GM19351 (cell line): ENCODE measurements around the gene ADD1.
A peak's percentile ranks its signal among the peaks of the same experiment; 100 is the strongest.
"Not testable (repeated sequence)": the region's sequence is repeated elsewhere in the genome, so short reads cannot be mapped to it uniquely, and the experiment has no call there.

Experiments used
- ATAC-seq: cut with Tn5 transposase; IDR thresholded peaks from one replicate; pipeline ENCODE4 v1.9.1; 2021; ENCODE audit warnings: mild to moderate bottlenecking, moderate library complexity; ENCODE audit not compliant: unreplicated experiment

Gene ADD1

GRCh38 chr4:2915789-2916188, 72.1 kb downstream of the ADD1 start:
- no peak for ATAC-seq

DNA sequence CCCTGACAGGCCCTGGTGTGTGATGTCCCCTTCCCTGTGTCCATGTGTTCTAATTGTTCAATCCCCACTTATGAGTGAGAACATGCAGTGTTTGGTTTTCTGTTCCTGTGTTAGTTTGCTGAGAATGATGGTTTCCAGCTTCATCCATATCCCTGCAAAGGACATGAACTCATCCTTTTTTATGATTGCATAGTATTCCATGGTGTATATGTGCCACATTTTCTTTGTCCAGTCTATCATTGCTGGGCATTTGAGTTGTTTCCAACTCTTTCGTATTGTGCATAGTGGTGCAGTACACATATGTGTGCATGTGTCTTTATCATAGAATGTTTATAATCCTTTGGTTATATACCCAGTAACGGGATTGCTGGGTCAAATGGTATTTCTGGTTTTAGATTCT, 73.1 kb downstream of the ADD1 start:
- not testable (repeated sequence) for ATAC-seq

DNA sequence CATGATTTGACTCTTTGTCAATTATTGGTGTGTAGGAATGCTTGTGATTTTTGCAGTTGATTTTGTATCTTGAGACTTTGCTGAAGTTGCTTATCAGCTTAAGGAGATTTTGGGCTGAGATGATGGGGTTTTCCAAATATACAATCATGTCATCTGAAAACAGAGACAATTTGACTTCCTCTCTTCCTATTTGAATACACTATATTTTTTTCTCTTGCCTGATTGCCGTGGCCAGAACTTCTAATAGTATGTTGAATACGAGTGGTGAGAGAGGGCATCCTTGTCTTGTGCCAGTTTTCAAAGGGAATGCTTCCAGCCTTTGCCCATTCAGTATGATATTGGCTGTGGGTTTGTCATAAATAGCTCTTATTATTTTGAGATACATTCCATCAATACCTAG, 74.7 kb downstream of the ADD1 start:
- not testable (repeated sequence) for ATAC-seq

DNA sequence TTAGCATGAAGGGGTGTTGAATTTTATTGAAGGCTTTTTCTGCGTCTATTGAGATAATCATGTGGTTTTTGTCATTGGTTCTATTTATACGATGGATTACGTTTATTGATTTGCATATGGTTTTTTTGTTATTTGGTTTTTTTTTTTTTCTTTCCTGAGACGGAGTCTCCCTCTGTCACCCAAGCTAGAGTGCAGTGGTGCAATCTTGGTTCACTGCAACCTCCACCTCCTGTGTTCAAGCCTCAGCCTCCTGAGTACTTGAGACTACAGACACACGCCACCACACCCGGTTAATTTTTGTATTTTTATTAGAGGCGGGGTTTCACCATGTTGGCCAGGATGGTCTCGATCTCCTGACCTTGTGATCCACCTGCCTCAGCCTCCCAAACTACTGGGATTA, 75.1 kb downstream of the ADD1 start:
- not testable (repeated sequence) for ATAC-seq

DNA sequence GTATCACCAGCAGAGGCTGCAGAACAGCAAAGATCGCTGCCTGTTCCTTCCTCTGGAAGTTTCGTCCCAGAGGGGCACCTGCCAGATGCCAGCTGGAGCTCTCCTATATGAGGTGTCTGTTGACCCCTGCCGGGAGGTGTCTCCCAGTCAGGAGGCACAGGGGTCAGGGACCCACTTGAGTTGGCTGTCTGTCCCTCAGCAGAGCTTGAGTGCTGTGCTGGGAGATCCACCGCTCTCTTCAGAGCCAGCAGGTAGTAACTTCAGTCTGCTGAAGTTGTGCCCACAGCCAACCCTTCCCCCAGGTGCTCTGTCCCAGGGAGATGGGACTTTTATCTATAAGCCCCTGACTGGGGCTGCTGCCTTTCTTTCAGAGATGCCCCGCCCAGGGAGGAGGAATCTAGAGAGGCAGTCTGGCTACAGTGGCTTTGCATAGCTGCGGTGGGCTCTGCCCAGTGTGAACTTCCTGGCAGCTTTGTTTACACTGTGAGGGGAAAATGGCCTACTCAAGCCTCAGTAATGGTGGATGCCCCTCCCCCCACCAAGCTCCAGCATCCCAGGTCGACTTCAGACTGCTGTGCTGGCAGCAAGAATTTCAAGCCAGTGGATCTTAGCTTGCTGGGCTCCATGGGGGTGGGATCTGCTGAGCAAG, 78.9 kb downstream of the ADD1 start:
- not testable (repeated sequence) for ATAC-seq

DNA sequence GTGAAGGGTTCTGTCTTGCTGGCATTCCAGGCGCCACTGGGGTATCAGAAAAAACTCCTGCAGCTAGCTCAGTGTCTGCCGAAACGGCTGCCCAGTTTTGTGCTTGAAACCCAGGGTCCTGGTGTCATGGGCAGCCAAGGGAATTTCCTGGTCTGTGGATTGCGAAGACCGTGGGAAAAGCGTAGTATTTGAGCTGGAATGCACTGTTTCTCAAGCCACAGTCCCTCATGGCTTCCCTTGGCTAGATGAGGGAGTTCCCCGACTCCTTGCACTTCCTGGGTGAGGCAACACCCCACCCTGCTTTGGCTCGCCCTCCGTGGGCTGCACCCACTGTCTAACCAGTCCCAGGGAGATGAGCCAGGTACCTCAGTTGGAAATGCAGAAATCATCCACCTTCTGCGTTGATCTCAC, 79.5 kb downstream of the ADD1 start:
- ATAC-seq = no peak

GRCh38 chr4:2923668-2924173, 80.1 kb downstream of the ADD1 start:
- ATAC-seq = no peak

DNA sequence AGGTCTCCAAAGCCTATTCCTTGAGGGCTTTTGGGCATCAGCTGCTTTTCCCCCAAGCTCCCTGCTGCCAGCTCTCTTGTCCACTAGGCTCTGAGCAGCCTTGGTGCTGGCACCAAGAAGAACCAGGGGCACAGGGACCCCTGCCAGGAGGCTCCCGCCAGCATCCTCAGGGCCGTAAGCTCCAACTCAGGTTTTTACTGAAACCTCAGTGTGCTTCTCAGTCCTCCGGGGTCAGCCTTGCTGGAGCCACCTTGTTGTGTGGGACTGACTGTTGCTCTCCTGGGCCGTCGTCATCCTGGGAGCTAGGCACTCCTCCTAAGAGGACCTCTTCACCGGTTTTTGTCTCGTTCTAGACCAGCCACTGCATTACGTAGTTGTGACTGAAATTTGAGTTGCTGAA, 80.6 kb downstream of the ADD1 start:
- ATAC-seq = no peak

DNA sequence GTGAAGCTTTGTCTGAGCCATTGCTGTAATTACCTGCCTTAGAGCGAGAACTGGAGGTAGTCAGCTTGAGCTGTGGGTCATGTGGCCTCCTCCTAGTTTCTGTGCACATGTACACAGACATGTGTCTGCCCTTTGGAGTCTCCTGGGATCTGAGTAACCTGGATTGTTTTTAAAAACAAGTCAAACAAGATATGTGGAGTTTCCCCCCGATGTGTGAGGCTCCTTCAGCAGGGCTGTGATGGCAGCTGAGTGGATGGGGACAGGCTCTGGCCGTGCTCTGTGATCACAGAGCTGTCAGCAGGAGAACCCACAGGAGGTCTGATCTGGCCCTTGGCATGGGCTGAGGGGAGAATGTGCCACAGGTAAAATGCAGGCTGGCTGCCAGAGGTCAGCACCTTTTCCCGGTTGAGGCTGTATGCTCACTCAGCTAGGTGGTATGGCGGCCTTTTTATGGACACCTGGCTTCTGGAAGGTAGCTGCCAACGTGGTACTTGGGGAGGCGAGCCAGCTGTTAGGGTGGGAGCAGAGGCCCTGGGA, 81.2 kb downstream of the ADD1 start:
- no peak for ATAC-seq

DNA sequence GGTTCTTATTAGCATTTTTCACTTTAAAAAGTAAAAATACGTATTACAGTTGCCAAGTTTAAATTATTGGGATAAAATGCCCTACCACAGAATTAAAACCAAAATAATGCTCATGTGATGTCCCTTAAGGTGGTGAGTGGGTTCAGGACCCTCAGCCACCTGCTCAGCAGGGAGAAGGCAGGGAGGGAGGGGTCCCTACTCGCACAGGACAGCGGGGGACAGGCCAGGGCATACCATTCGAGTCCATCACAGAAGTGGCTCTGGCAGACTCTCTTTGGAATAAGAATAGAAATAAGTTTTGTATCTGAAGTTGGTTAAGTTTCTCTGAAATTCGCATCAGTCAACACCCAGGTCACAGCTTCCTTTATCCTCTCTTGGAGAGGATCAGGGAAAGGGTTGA, 81.9 kb downstream of the ADD1 start:
- no peak for ATAC-seq

DNA sequence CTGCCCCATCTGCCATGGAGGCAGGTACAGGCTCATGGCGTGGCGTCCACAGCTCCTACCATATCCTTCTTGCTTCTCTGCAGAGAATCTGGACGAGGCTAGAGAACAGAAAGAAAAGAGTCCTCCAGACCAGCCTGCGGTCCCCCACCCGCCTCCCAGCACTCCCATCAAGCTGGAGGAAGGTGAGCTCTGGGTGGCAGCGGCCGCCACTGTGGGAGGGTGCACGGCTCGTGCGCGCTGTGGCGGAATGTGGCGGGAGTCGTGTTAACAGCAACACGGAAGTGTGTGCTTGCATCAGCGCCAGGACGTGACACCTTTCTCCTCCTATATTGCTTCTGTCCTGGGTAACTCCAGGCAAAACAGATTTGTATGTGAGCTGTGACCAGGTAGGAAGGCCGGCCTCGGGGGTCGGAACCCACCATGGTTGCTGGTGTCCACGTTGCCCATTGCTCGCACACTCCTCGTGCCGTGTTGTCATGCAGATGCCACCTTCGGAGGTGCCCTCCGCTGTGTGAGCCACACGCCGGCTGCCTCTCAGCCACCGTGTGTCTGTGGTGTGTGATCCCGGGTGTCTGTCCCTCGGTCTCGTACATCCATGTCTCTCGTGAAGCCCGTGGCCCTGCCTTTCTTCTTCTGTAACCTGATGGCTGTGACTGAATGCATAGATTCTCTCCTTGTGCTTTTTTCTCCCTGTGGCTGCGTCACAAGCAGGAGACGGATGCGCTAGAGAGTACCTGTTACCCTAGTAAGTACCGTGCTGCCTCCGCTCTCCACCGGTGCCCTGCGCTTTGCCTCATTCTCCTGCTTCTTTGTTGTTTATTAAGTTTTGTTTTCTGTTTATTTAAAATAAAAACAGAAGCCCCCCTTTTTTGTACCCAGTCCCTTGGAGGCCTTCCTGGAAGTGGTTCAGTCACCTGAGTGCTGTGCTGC, 82.6 kb downstream of the ADD1 start:
- ATAC-seq = no peak

GRCh38 chr4:2927016-2927695, 83.5 kb downstream of the ADD1 start:
- no peak for ATAC-seq

DNA sequence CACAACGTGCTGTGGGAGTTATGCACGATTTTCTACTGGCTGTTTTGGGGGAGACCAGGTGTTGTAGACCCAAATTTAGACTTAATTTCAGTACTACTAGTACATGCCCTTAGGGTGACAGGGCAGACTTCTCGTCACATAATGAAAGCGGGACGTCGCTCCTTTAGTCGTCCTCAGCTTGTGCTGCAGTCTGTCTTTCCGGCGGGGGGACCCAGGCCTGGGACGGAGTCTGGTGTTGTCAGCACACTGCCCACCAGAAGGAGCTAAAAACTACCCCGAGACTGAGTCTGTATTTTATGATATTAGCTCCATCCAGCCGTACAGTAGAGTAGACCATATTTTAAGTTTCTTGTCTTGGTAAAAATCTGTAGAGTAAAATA, 84.0 kb downstream of the ADD1 start:
- ATAC-seq = no peak

- ATAC-seq = no peak
These were observed 84.9 kb downstream of the ADD1 start for GRCh38 chr4:2928242-2929176.

- ATAC-seq = no peak
These were observed 85.8 kb downstream of the ADD1 start for GRCh38 chr4:2929469-2929868.

- ATAC-seq = no peak
These were observed 86.6 kb downstream of the ADD1 start for GRCh38 chr4:2930135-2930757.

GRCh38 chr4:2930758-2931511, 87.3 kb downstream of the ADD1 start:
- ATAC-seq = no peak

- ATAC-seq = peak; percentile 32
These were observed 88.1 kb downstream of the ADD1 start for GRCh38 chr4:2931512-2932301.
